Stomach (tissue), 9 donors: ENCODE measurements around the gene FGF18. TPM values are rescaled to one million over a fixed set of nuclear protein-coding genes. Genes with fewer than 3 reads are reported as not detected.
"Not testable (repeated sequence)": the region's sequence is repeated elsewhere in the genome, so short reads cannot be mapped to it uniquely, and the experiment has no call there.

Experiments used
- DNase-seq, 2 donors: peaks; one replicate each; pipeline versions ENCODE4 v3.0.0 to v3.0.0-alpha.2; 2013 to 2019
- H3K27ac ChIP-seq, 5 donors: fragments of 200-600 bp in 4 of 5; sonication (generic) in 4 of 5; one replicate each; pipeline ENCODE4 v1.5.1; 2013 to 2019; ENCODE audit warnings: mild to moderate bottlenecking in 1 of 5, moderate library complexity in 1 of 5
- H3K27me3 ChIP-seq, 3 donors: fragments of 200-600 bp; sonication (generic); one replicate each; pipeline ENCODE4 v1.5.1; 2017 to 2019; ENCODE audit warnings: mixed run types in 1 of 3
- H3K36me3 ChIP-seq, 4 donors: fragments of 200-600 bp; sonication (generic); 1 replicate in 3 of 4; 2 replicates in 1 of 4; pipeline ENCODE4 v1.5.1; 2016 to 2019
- H3K4me1 ChIP-seq, 4 donors: fragments of 200-600 bp; sonication (generic); one replicate each; pipeline ENCODE4 v1.5.1; 2016 to 2019
- H3K4me3 ChIP-seq, 4 donors: fragments of 200-600 bp; sonication (generic) in 3 of 4; one replicate each; pipeline ENCODE4 v1.5.1; 2016 to 2019; ENCODE audit warnings: mild to moderate bottlenecking in 1 of 4
- H3K9me3 ChIP-seq, 4 donors: fragments of 200-600 bp; sonication (generic); one replicate each; pipeline ENCODE4 v1.5.1; 2016 to 2019
- EP300 ChIP-seq: sonication (generic); formaldehyde crosslinking; IDR thresholded peaks from one replicate; pipeline ENCODE4 v1.6.1; 2017; ENCODE audit warnings: antibody characterized with exemption
- POLR2A ChIP-seq, 4 donors: fragments of 450-650 bp; IDR thresholded peaks; one replicate each; pipeline ENCODE4 v1.6.1; 2016; ENCODE audit warnings: antibody characterized with exemption in 4 of 4, control low read depth in 2 of 4, mild to moderate bottlenecking in 1 of 4, moderate library complexity in 1 of 4
- POLR2AphosphoS5 ChIP-seq, 3 donors: sonication (generic); formaldehyde crosslinking; IDR thresholded peaks; one replicate each; pipeline ENCODE4 v1.6.1; 2016; ENCODE audit warnings: antibody characterized with exemption in 3 of 3
- WGBS, 5 donors: extraction: QIAGEN DNeasy Blood & Tissue Kit in 3 of 5; methylation state at CpG; one replicate each; pipeline versions ENCODE4 v1.1.5 to v1.1.7; 2013 to 2018; 5-methylcytosine and 5-hydroxymethylcytosine counted together
- intact Hi-C: fragments of 100-400 bp; cut with DNase I; formaldehyde crosslinking; loops from one replicate; pipeline ENCODE4 v1.15.1; 2023; ENCODE audit warnings: low total_unique reads
- polyA plus RNA-seq, 3 donors: library from polyadenylated mRNA; stranded (reverse); fragments of 200-250 nt; gene quantifications; one replicate each; pipeline ENCODE4 v1.2.3, GENCODE V29; 2013
- total RNA-seq, 5 donors: library from RNA; depleted of rRNA; stranded (reverse); fragments of >200 nt; gene quantifications; one replicate each; pipeline versions ENCODE4 v1.1.0 to v1.2.3, GENCODE V29; 2014 to 2016
- TF ChIP-seq, protein P1 (sequence below), 7 experiments: fragments of 450-650 bp in 4 of 7; fragments of 200-600 bp in 3 of 7; sonication (generic) in 3 of 7; IDR thresholded peaks; one replicate each; pipeline ENCODE4 v1.5.1; 2016 to 2019; ENCODE audit warnings: antibody characterized with exemption in 7 of 7, control low read depth in 2 of 7, mild to moderate bottlenecking in 1 of 7
- donor health status: healthy with polysubstance abuse.
- donor health status: Bipolar disorder and iron deficiency.
- donor health status: healthy.

The FGF18 gene
- total and polyA plus RNA-seq, 8 donors: 0.37 to 7.1 (median 0.46) TPM; not detected in 3

DNA sequence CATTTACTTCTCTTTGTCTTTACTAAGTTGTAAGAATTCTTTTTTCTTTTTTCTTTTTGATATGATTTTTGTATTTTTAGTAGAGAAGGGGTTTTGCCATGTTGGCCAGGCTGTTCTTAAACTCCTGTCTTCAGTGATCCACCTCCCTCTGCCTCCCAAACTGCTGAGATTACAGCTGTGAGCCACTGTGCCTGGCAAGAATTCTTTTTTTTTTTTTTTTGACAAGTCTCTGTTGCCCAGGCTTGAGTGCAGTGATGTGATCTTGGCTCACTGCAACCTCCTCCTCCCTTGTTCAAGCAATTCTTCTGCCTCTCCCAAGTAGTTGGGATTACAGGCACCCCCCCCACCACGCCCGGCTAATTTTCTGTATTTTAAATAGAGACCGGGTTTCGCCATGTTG, 21.8 kb upstream of the FGF18 start:
- DNase-seq: no peak
- H3K27me3 ChIP-seq: no peaks in the 10 kb centered on the region
- intact Hi-C loops: no loop called here
- H3K4me3 ChIP-seq: no peak overlapping the region
- WGBS, 5 donors: 77 to 94% (median 91%) methylated on average over 4 of the region's 4 CpGs
- peaks cover 0 to 69% (median 21%) of the 10 kb centered on the region in 4 donors for H3K4me1 ChIP-seq
- H3K36me3 ChIP-seq: peaks cover 73 to 97% (median 92%) of the 10 kb centered on the region in 4 donors
- TF ChIP-seq, protein P1, sequence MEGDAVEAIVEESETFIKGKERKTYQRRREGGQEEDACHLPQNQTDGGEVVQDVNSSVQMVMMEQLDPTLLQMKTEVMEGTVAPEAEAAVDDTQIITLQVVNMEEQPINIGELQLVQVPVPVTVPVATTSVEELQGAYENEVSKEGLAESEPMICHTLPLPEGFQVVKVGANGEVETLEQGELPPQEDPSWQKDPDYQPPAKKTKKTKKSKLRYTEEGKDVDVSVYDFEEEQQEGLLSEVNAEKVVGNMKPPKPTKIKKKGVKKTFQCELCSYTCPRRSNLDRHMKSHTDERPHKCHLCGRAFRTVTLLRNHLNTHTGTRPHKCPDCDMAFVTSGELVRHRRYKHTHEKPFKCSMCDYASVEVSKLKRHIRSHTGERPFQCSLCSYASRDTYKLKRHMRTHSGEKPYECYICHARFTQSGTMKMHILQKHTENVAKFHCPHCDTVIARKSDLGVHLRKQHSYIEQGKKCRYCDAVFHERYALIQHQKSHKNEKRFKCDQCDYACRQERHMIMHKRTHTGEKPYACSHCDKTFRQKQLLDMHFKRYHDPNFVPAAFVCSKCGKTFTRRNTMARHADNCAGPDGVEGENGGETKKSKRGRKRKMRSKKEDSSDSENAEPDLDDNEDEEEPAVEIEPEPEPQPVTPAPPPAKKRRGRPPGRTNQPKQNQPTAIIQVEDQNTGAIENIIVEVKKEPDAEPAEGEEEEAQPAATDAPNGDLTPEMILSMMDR (IDR thresholded peaks at IDR 0.05): no peak
- TF ChIP-seq EP300 (no peak), POLR2AphosphoS5 (IDR thresholded peaks at IDR 0.05) (no peak), POLR2A (IDR thresholded peaks at IDR 0.05) (no peak)
- H3K9me3 ChIP-seq: no peaks in the 10 kb centered on the region
- no peak overlapping the region for H3K27ac ChIP-seq

DNA sequence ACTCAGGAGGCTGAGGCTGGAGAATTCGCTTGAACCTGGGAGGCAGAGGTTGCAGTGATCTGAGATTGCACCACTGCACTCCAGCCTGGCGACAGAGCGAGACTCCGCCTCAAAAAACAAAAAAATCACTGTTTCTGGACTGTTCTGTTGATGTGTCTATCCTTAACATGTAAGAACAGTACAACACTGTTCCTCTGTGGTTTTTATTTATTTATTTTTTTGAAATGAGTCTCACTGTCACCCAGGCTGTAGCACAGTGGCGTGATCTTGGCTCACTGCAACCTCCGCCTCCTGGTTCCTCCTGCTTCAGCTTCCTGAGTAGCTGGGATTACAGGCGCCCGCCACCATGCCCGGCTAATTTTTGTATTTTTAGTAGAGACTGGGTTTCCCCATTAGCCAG, 20.8 kb upstream of the FGF18 start:
- H3K4me1 ChIP-seq: peaks cover 0 to 60% (median 21%) of the 10 kb centered on the region in 4 donors
- intact Hi-C loops, DNase-seq, H3K27ac ChIP-seq, H3K4me3 ChIP-seq, H3K27me3 ChIP-seq, H3K9me3 ChIP-seq: not testable (repeated sequence)
- peaks cover 63 to 89% (median 82%) of the 10 kb centered on the region in 4 donors for H3K36me3 ChIP-seq
- 86 to 96% (median 92%) methylated on average over 9 of the region's 9 CpGs for WGBS, 5 donors

DNA sequence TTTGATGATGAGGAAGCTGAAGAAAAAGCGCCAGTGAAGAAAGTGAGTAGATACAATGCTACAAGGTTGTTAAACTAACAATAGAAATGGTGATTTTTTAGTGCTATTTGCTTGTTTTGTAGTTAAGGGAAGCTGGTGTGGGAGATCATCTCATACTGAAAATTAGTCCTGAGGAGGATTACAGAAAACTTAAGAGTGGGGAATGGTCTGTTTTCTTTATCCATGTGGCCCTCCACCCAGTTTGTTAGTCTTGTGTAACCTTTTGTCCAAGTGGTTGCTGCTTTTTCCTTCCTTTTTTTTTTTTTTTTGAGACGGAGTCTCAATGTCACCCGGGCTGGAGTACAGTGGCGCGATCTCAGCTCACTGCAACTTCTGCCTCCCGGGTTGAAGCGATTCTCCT, 19.3 kb upstream of the FGF18 start:
- Histone ChIP-seq H3K27me3 (no peaks in the 10 kb centered on the region), H3K4me1 (peaks cover 0 to 53% (median 19%) of the 10 kb centered on the region in 4 donors), H3K36me3 (peaks cover 52 to 80% (median 73%) of the 10 kb centered on the region in 4 donors), H3K4me3 (no peak overlapping the region), H3K9me3 (no peaks in the 10 kb centered on the region), H3K27ac (no peak overlapping the region)
- no peak for DNase-seq
- intact Hi-C loops: no loop called here
- WGBS, 5 donors: 83 to 93% (median 90%) methylated on average over 7 of the region's 7 CpGs
- no peak for TF ChIP-seq POLR2A (IDR thresholded peaks at IDR 0.05)
- TF ChIP-seq EP300: no peak
- no peak for TF ChIP-seq POLR2AphosphoS5 (IDR thresholded peaks at IDR 0.05)
- TF ChIP-seq, protein P1 (IDR thresholded peaks at IDR 0.05): no peak

DNA sequence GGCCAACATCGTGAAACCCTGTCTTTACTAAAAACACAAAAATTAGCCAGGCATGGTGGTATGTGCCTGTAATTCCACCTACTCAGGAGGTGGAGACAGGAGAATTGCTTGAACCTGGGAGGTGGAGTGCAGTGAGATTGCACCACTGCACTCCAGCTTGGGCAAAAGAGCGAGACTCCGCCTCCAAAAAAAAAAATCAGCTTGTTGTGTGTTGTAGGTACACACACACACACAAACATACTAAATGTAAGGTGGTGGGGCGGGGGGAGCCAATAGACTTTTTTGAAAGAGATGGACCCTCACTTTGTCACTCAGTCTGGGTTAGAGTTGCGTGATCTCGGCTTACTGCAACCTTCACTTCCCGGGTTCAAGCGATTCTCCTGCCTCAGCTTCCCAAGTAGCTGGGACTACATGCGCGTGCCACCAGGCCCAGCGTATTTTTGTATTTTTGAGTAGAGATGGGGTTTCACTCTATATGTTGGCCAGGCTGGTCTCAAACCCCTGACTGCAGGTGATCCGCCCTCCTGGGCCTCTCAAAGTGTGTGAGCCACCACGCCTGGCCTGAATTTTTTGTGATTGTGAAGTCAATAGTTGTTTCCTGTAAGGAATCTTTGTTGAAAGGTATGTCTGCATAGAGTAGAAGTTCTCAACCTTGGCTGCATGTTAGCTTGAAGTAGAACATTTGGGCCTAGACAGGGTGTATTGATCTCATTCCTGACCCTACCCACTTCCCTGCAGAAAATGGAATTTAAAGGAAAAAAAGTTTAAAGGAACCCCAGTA, 18.1 kb upstream of the FGF18 start:
- intact Hi-C loops: no loop called here
- TF ChIP-seq EP300: no peak
- TF ChIP-seq POLR2AphosphoS5 (IDR thresholded peaks at IDR 0.05): no peak
- TF ChIP-seq, protein P1 (IDR thresholded peaks at IDR 0.05): no peak
- no peak for TF ChIP-seq POLR2A (IDR thresholded peaks at IDR 0.05)
- 94 to 98% (median 96%) methylated on average over 13 of the region's 13 CpGs for WGBS, 5 donors

DNA sequence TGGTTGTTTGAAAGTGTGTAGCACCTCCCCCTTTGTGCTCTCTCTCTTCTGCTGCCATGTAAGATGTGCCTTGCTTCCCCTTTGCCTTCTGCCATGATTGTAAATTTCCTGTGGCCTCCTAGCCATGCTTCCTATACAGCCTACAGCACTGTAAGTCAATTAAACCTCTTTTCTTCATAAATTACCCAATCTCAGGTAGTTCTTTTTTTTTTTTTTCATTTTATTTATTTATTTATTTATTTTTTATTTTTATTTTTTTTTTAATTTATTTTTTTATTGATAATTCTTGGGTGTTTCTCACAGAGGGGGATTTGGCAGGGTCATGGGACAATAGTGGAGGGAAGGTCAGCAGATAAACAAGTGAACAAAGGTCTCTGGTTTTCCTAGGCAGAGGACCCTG, 16.7 kb upstream of the FGF18 start:
- H3K9me3 ChIP-seq, DNase-seq, H3K4me3 ChIP-seq, intact Hi-C loops, H3K27ac ChIP-seq, H3K27me3 ChIP-seq: not testable (repeated sequence)
- Histone ChIP-seq H3K36me3 (peaks cover 47 to 80% (median 73%) of the 10 kb centered on the region in 4 donors), H3K4me1 (peaks cover 0 to 48% (median 8%) of the 10 kb centered on the region in 4 donors)

More for the DNA sequence above, 18.1 kb upstream of the FGF18 start:
- H3K36me3 ChIP-seq: peaks cover 47 to 80% (median 73%) of the 10 kb centered on the region in 4 donors
- no peak overlapping the region for H3K4me3 ChIP-seq
- DNase-seq: no peak
- H3K27me3 ChIP-seq: no peaks in the 10 kb centered on the region
- H3K9me3 ChIP-seq: no peaks in the 10 kb centered on the region
- H3K4me1 ChIP-seq: peaks cover 0 to 53% (median 14%) of the 10 kb centered on the region in 4 donors
- no peak overlapping the region for H3K27ac ChIP-seq
